K562 (cell line): ENCODE results near the gene PCK1. TPM values are rescaled to one million over a fixed set of nuclear protein-coding genes. Genes with fewer than 3 reads are reported as not detected.
A peak's percentile ranks its signal among the peaks of the same experiment; 100 is the strongest.

ENCODE experiments used
- ATAC-seq: fragments of 200-7000 bp; cut with Tn5 transposase; 3 replicates; pipeline ENCODE4 v1.9.1; 2020; ENCODE audit warnings: moderate library complexity
- BruUV-seq: library from RNA; stranded (reverse); fragments of 400-500 nt; replicated peaks from 2 replicates; lab custom pipeline; 2021; lab: Mats Ljungman, UMichigan
- CTCF ChIA-PET: fragments of 300-600 bp; formaldehyde crosslinking; extraction: SDS; loops from one replicate; lab custom pipeline; 2021; ENCODE audit warnings: low intra/inter-chr PET ratio; lab: Yijun Ruan, JAX
- POLR2A ChIA-PET: fragments of 300-600, 350-650 bp; sonication (Branson Sonifier 250); formaldehyde crosslinking; extraction: SDS; loops from one replicate; lab custom pipeline; 2021; ENCODE audit warnings: antibody characterized with exemption, inconsistent platforms; lab: Yijun Ruan, JAX
- DNase-seq, 4 experiments: peaks; one replicate each; pipeline versions ENCODE4 v3.0.0 to v3.0.0-alpha.2; 2011 to 2018; ENCODE audit warnings: low spot score in 3 of 4, mixed read lengths in 3 of 4; ENCODE audit errors: extremely low read depth in 1 of 4
- FAIRE-seq: peaks from 2 replicates; lab custom pipeline; 2011; peaks lifted over from hg19 to GRCh38; lab: Jason Lieb, UNC
- H2AFZ ChIP-seq: 2 replicates; pipeline ENCODE4 v1.6.0; 2011; ENCODE audit warnings: low read depth, low read length, control low read depth, inconsistent platforms
- H3K27ac ChIP-seq: fragments of 200-600 bp; 3 replicates; pipeline ENCODE4 v1.8.0; 2011; ENCODE audit warnings: low read depth, mild to moderate bottlenecking, control low read depth, inconsistent platforms, low read length, moderate library complexity, mixed read lengths; ENCODE audit errors: extremely low read depth
- H3K27me3 ChIP-seq, 2 experiments: fragments of 300-600 bp in 1 of 2; 2 replicates in 1 of 2; 3 replicates in 1 of 2; pipeline versions ENCODE4 v1.6.0 to v1.8.0; 2011; ENCODE audit warnings: inconsistent platforms in 2 of 2, low read length in 2 of 2, mild to moderate bottlenecking in 1 of 2, mixed read lengths in 1 of 2, moderate library complexity in 1 of 2; ENCODE audit not compliant: control insufficient read depth in 2 of 2, insufficient read depth in 2 of 2
- H3K36me3 ChIP-seq: fragments of 300-600 bp; 3 replicates; pipeline ENCODE4 v1.8.0; 2011; ENCODE audit warnings: mild to moderate bottlenecking, low read length, inconsistent platforms; ENCODE audit not compliant: control insufficient read depth, insufficient read depth
- H3K4me1 ChIP-seq, 2 experiments: fragments of 200-600 bp in 1 of 2; replicated peaks in 1 of 2; 2 replicates in 1 of 2; 3 replicates in 1 of 2; pipeline versions ENCODE4 v1.5.1 to v1.8.0; 2011; ENCODE audit warnings: inconsistent platforms in 2 of 2, low read length in 2 of 2, mild to moderate bottlenecking in 1 of 2, mixed read lengths in 1 of 2, moderate library complexity in 1 of 2; ENCODE audit not compliant: control insufficient read depth in 2 of 2, insufficient read depth in 2 of 2
- H3K4me2 ChIP-seq: 2 replicates; pipeline ENCODE4 v1.6.1; 2011; ENCODE audit warnings: low read length, control low read depth, inconsistent platforms, mixed read lengths; ENCODE audit not compliant: insufficient read depth
- H3K4me3 ChIP-seq: fragments of 200-600 bp; sonication (generic), shearing (Covaris generic); 2 replicates; pipeline ENCODE4 v1.5.1; 2016; ENCODE audit warnings: control low read depth, inconsistent platforms
- H3K79me2 ChIP-seq: fragments of 200-600 bp; 3 replicates; pipeline ENCODE4 v1.8.0; 2011; ENCODE audit warnings: low read length, inconsistent platforms; ENCODE audit not compliant: control insufficient read depth, insufficient read depth
- H3K9ac ChIP-seq, 2 experiments: 2 replicates each; pipeline versions ENCODE4 v1.6.0 to v1.6.1; 2011; ENCODE audit warnings: low read depth in 2 of 2, low read length in 2 of 2, control low read depth in 1 of 2, inconsistent platforms in 1 of 2, mild to moderate bottlenecking in 1 of 2, mixed read lengths in 1 of 2; ENCODE audit not compliant: insufficient read depth in 1 of 2
- H3K9me1 ChIP-seq: one replicate; pipeline ENCODE4 v1.6.0; 2011; ENCODE audit warnings: inconsistent platforms, mild to moderate bottlenecking, low read length, moderate library complexity; ENCODE audit not compliant: control insufficient read depth, insufficient read depth
- H3K9me3 ChIP-seq: replicated peaks from 2 replicates; pipeline ENCODE4 v1.5.1; 2011; ENCODE audit warnings: low read depth, low read length, inconsistent platforms; ENCODE audit not compliant: control insufficient read depth, insufficient read depth
- H4K20me1 ChIP-seq: replicated peaks from 2 replicates; pipeline ENCODE4 v1.6.1; 2011; ENCODE audit warnings: low read length, inconsistent platforms, mixed read lengths; ENCODE audit not compliant: control insufficient read depth, insufficient read depth
- CREB5 ChIP-seq: fragments of 250-450 bp; sonication (Bioruptor Pico); IDR thresholded peaks from 2 replicates; pipeline ENCODE4 v1.5.0; 2020; ENCODE audit warnings: mild to moderate bottlenecking
- CTBP1 ChIP-seq: fragments of 450-650 bp; IDR thresholded peaks from 2 replicates; pipeline ENCODE4 v1.6.1; 2016; ENCODE audit warnings: borderline replicate concordance
- EGR1 ChIP-seq: fragments of 450-650 bp; conservative IDR thresholded peaks from 2 replicates; pipeline ENCODE4 v1.6.1; 2017; ENCODE audit warnings: mild to moderate bottlenecking
- FOS ChIP-seq: IDR thresholded peaks from 3 replicates; pipeline ENCODE4 v1.6.1; 2011; ENCODE audit not compliant: insufficient read length; ENCODE audit errors: extremely low read depth
- FOXJ3 ChIP-seq: sonication (generic); formaldehyde crosslinking; IDR thresholded peaks from 2 replicates; pipeline ENCODE4 v1.4.0; 2020; ENCODE audit warnings: mild to moderate bottlenecking, missing genetic modification reagents
- HLTF ChIP-seq: fragments of 450-650 bp; IDR thresholded peaks from 2 replicates; pipeline ENCODE4 v1.6.1; 2016
- KAT7 ChIP-seq: sonication (generic); formaldehyde crosslinking; IDR thresholded peaks from 2 replicates; pipeline ENCODE4 v1.8.0; 2022; ENCODE audit warnings: missing genetic modification reagents, mild to moderate bottlenecking, borderline replicate concordance
- MEIS2 ChIP-seq: fragments of 450-650 bp; IDR thresholded peaks from 2 replicates; pipeline ENCODE4 v1.6.1; 2014; ENCODE audit warnings: mild to moderate bottlenecking; ENCODE audit not compliant: partially characterized antibody
- NR2F6 ChIP-seq: fragments of 450-650 bp; formaldehyde crosslinking; IDR thresholded peaks from 2 replicates; pipeline ENCODE4 v1.4.0; 2020; ENCODE audit warnings: mild to moderate bottlenecking
- PBX2 ChIP-seq, 2 experiments: IDR thresholded peaks in 1 of 2; conservative IDR thresholded peaks in 1 of 2; 2 replicates each; pipeline ENCODE4 v1.6.1; 2016; ENCODE audit warnings: low read depth in 2 of 2, mild to moderate bottlenecking in 1 of 2, missing compliant biosample characterization in 1 of 2, missing genetic modification characterization in 1 of 2, moderate library complexity in 1 of 2
- RCOR1 ChIP-seq, 2 experiments: IDR thresholded peaks; 2 replicates each; pipeline ENCODE4 v1.6.1; 2012; ENCODE audit warnings: low read depth in 2 of 2, low read length in 2 of 2, borderline replicate concordance in 1 of 2, improper control_type of control experiment in 1 of 2
- TCF7 ChIP-seq: sonication (generic); IDR thresholded peaks from 2 replicates; pipeline ENCODE4 v1.6.1; 2016; ENCODE audit warnings: antibody characterized with exemption, borderline replicate concordance
- TCFL5 ChIP-seq: fragments of 250-450 bp; sonication (Bioruptor Pico); conservative IDR thresholded peaks from 2 replicates; pipeline ENCODE4 v1.6.1; 2021; ENCODE audit warnings: mild to moderate bottlenecking, moderate library complexity, matching md5 sums
- USF2 ChIP-seq: sonication (generic); formaldehyde crosslinking; IDR thresholded peaks from 2 replicates; pipeline ENCODE4 v1.5.0; 2020; ENCODE audit warnings: missing genetic modification reagents
- ZBTB17 ChIP-seq: fragments of 450-650 bp; formaldehyde crosslinking; IDR thresholded peaks from 2 replicates; pipeline ENCODE4 v1.4.0; 2020; ENCODE audit warnings: mild to moderate bottlenecking
- ZNF282 ChIP-seq: sonication (generic); formaldehyde crosslinking; IDR thresholded peaks from 2 replicates; pipeline ENCODE4 v1.8.1; 2023; ENCODE audit warnings: missing genetic modification reagents
- ZNF354B ChIP-seq: fragments of 250-450 bp; sonication (Bioruptor Pico); IDR thresholded peaks from 2 replicates; pipeline ENCODE4 v1.4.0; 2020
- WGBS: fragments of 100-300 bp; shearing (Covaris generic); methylation state at CpG from one replicate; pipeline ENCODE4 v1.1.6; 2016; ENCODE audit warnings: low coverage, mixed read lengths; ENCODE audit not compliant: insufficient coverage; ENCODE audit errors: missing lambda C conversion rate; 5-methylcytosine and 5-hydroxymethylcytosine counted together
- in situ Hi-C: fragments of 300-500 bp; cut with MboI; formaldehyde crosslinking; loops from 4 replicates; pipeline ENCODE4 v1.15.0; 2018; ENCODE audit warnings: inconsistent platforms, mixed read lengths
- intact Hi-C: fragments of 100-400 bp; cut with micrococcal nuclease; formaldehyde crosslinking; loops from 2 replicates; pipeline ENCODE4 v1.14.2; 2022
- polyA plus RNA-seq, 8 experiments: library from polyadenylated mRNA; depleted of rRNA in 4 of 8; stranded (reverse) in 5 of 8; unstranded in 3 of 8; fragments of >200 nt; fragmentation: Nextera tagmentation in 2 of 8; fragmentation: Illumina TruSeq in 1 of 8; extraction: Ambion mirVana in 2 of 8; extraction: Trizol in 1 of 8; gene quantifications; 2 replicates each; pipeline versions ENCODE4 v1.2.1 to v1.2.3, GENCODE V29; 2011 to 2014; ENCODE audit warnings: inconsistent platforms in 1 of 8, missing spikeins in 1 of 8
- total RNA-seq, 7 experiments: library from RNA; depleted of rRNA in 6 of 7; stranded (reverse); fragments of >200 nt in 6 of 7; fragmentation: Illumina TruSeq in 2 of 7; extraction: Trizol in 2 of 7; gene quantifications; 2 replicates each; pipeline versions ENCODE4 v1.2.1 to v1.2.3, GENCODE V29; 2011 to 2021; ENCODE audit warnings: low replicate concordance in 1 of 7

The PCK1 gene
- total and polyA plus RNA-seq, 9 of the 15 experiments (the other 6 are each of a cell fraction or from before 2014, with no cell fraction given), result 0.05 to 0.73 (median 0.15) TPM

- Histone ChIP-seq H2AFZ (no peak overlapping the region), H3K27ac (no peak overlapping the region), H3K4me3 (no peak overlapping the region), H3K79me2 (no peaks in the 10 kb centered on the region), H3K4me1 (peaks cover 26 to 39% of the 10 kb centered on the region in 2 experiments), H4K20me1 (no peaks in the 10 kb centered on the region), H3K27me3 (peaks cover 21 to 53% of the 10 kb centered on the region in 2 experiments; a peak in 4 of 5 replicates), H3K9me3 (no peaks in the 10 kb centered on the region), H3K36me3 (no peaks in the 10 kb centered on the region), H3K9ac (no peak overlapping the region), H3K4me2 (no peak overlapping the region), H3K9me1 (no peaks in the 10 kb centered on the region)
- intact Hi-C loops, result no loop called here
- no peak for DNase-seq
- ChIA-PET POLR2A (interaction anchor here (0.5 to 1.8 kb wide), 8 partner anchors 8 to 798 kb away, joined by 3 to 5 read pairs (median 3); partner anchors contain the start of gene PCK1), CTCF (interaction anchor here (1.1 kb wide), 1 partner anchor 51 kb away, joined by 4 read pairs; no protein-coding TSS in a partner anchor)
- WGBS, result 2% methylated on average over 6 of the region's 6 CpGs
- no TSS peak for BruUV-seq
- in situ Hi-C loops, result no loop called here
- ATAC-seq, result no peak
- FAIRE-seq, result no peak
- TF ChIP-seq PBX2 (CRISPR knock-in tag; IDR thresholded peaks at IDR 0.05; ENCODE audit: low read depth), result no peak
- TF ChIP-seq PBX2 (tag; conservative IDR thresholded peaks at IDR 0.05; ENCODE audit: low read depth), result peak; percentile 63
- no peak for TF ChIP-seq KAT7 (CRISPR knock-in tag)
- TF ChIP-seq TCFL5 (CRISPR knock-in tag), result no peak
- TF ChIP-seq ZBTB17, result no peak
- peak; percentile 41; the same call in 1 of the 2 replicates for TF ChIP-seq CTBP1
- 0 out of 4 replicates have a peak, but pooled peaks of 1 of the 2 experiments have one; percentile 17 for TF ChIP-seq RCOR1 (IDR thresholded peaks at IDR 0.05; ENCODE audit: borderline replicate concordance in 1 of 2, low read depth in 2 of 2, low read length in 2 of 2)
- no peak for TF ChIP-seq HLTF
- TF ChIP-seq TCF7, result no peak
- TF ChIP-seq ZNF282 (CRISPR knock-in tag), result no peak
- no peak for TF ChIP-seq USF2 (CRISPR knock-in tag)
- peak; percentile 52 for TF ChIP-seq MEIS2
- TF ChIP-seq FOXJ3 (CRISPR knock-in tag), result no peak
- no peak for TF ChIP-seq CREB5 (CRISPR knock-in tag)
- no peak for TF ChIP-seq NR2F6 (CRISPR knock-in tag)
- no peak for TF ChIP-seq FOS
- peak; percentile 33; the same call in 1 of the 2 replicates for TF ChIP-seq EGR1
- no peak for TF ChIP-seq ZNF354B (CRISPR knock-in tag)
Observed at GRCh38 chr20:57576617-57577550, 16.0 kb downstream of the PCK1 start.
